Measurements from ENCODE around the gene CMTM7. TPM values are rescaled to one million over a fixed set of nuclear protein-coding genes. Genes with fewer than 3 reads are reported as not detected.
A peak's percentile ranks its signal among the peaks of the same experiment; 100 is the strongest.

Gene CMTM7
- total RNA-seq, 1 donor from 2014 or later, result 37.4 TPM

DNA sequence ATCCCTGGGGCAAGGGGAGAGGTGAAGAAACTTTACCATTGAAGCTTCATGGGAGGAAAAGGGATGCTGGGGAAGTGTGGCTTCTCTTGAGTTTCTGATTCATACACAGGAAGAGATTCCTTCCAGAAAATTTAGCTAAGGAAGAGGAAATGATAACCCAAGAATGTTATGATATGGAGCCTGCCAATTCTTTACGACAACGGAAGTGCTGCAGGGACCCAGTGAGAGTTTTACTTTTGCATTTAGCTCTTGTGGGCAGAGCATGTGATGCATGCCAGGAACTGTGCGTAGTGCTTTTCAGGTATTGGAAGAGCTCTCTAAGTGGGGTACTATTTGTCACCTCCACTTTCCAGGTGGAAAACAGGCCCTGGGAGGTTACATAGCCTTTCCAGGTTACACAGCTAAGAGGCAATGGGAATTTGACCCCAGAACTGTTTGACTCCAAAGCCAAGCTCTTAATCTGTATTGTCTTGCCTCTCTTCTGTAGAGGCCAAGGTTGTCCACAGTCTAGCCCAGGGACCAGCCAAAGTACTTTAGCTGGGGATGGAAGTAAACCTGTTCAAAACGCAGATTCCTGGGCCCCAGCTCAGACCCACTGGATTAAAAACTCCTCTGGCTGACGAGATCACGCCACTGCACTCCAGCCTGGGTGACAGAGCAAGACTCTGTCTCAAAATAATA lies 23.0 kb downstream of the CMTM7 start:
- Mint-ChIP-seq H3K4me1 (peaks cover 54% of the 10 kb centered on the region), H3K9me3 (peaks cover 5% of the 10 kb centered on the region), H3K4me3 (no peak overlapping the region), H3K27ac (ENCODE audit: unreplicated experiment) (no peak overlapping the region), H3K36me3 (ENCODE audit: low read depth) (peaks cover 8% of the 10 kb centered on the region), H3K27me3 (ENCODE audit: low read depth) (no peaks in the 10 kb centered on the region)
- TF ChIP-seq, protein P1, sequence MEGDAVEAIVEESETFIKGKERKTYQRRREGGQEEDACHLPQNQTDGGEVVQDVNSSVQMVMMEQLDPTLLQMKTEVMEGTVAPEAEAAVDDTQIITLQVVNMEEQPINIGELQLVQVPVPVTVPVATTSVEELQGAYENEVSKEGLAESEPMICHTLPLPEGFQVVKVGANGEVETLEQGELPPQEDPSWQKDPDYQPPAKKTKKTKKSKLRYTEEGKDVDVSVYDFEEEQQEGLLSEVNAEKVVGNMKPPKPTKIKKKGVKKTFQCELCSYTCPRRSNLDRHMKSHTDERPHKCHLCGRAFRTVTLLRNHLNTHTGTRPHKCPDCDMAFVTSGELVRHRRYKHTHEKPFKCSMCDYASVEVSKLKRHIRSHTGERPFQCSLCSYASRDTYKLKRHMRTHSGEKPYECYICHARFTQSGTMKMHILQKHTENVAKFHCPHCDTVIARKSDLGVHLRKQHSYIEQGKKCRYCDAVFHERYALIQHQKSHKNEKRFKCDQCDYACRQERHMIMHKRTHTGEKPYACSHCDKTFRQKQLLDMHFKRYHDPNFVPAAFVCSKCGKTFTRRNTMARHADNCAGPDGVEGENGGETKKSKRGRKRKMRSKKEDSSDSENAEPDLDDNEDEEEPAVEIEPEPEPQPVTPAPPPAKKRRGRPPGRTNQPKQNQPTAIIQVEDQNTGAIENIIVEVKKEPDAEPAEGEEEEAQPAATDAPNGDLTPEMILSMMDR (conservative IDR thresholded peaks at IDR 0.05), result no peak
- DNase-seq (ENCODE audit: low read depth, low spot score), result no peak

DNA sequence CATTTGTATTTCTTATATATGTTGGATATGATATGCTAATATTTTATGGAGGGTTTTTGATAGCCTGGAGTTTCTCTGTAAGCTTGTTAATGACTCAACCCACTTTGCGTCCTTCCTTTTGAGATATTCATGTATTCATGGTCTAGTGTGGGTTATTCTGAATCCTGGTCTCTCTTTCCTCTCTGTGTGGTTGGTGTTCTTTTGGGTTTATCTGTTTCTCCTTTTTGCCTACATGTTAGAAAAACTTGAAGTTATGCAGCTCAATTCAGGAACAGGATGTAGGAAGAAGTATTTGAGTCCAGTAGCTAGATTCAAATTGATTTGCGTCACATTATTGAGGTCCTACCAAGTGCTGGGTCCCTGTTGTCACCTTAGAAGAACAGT lies 28.1 kb downstream of the CMTM7 start:
- Mint-ChIP-seq H3K27me3 (ENCODE audit: low read depth) (no peaks in the 10 kb centered on the region), H3K27ac (ENCODE audit: unreplicated experiment) (peak overlapping the region; percentile 79), H3K36me3 (ENCODE audit: low read depth) (peaks cover 12% of the 10 kb centered on the region), H3K9me3 (peaks cover 8% of the 10 kb centered on the region), H3K4me1 (peaks cover 61% of the 10 kb centered on the region), H3K4me3 (peak overlapping the region; percentile 25)
- TF ChIP-seq, protein P1 (conservative IDR thresholded peaks at IDR 0.05), result no peak
- DNase-seq (ENCODE audit: low read depth, low spot score), result no peak

DNA sequence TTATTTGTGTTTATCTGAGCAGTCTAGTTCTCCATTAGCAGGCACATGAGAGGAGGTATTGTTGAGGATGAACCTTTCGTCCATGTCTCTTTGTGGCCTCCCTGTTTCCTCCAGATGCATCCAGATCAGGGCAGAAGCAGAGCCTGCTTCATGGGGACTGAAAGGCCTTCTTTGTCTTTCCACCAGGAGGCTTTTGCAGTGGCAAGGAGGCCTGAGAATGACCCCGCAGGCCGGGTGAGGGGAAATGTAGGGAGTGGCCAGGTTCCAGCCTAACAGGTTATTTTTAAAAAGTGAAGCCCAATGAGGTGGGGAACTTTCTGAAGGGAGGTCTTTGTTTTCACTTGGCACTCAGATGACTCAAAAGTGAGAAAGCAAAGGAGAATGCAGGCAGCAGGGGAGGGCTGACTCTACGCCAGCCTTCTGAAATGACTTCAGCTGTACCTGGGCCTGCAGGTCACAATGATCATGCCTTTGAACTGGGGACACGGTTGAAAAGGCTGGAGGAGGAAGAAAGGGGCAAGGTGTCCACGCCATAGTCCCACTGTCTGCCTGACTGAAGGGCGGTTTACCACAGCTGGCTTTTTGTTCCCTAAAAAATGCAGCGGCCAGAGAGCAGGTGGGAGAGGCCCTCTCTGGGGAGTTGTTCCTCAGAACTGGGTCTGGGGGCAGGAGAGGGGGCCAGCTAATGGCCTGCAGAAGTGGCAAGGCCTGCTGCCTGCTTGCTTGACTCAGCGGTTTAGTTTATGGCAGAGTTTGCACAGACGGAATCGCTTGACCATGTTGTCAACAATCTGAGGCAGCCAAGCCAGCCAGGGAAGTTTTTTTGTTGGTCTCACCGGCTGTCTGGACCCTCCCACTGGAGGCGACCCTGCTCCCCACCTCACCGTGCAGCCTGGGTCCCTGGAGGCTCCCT lies 28.7 kb downstream of the CMTM7 start:
- Mint-ChIP-seq H3K9me3 (peaks cover 8% of the 10 kb centered on the region), H3K27me3 (ENCODE audit: low read depth) (no peaks in the 10 kb centered on the region), H3K36me3 (ENCODE audit: low read depth) (peaks cover 12% of the 10 kb centered on the region), H3K27ac (ENCODE audit: unreplicated experiment) (peak overlapping the region; percentile 79), H3K4me3 (peak overlapping the region; percentile 25), H3K4me1 (peaks cover 61% of the 10 kb centered on the region)
- peak; percentile 24 for DNase-seq (ENCODE audit: low read depth, low spot score)
- TF ChIP-seq, protein P1 (conservative IDR thresholded peaks at IDR 0.05), result peak; percentile 43

DNA sequence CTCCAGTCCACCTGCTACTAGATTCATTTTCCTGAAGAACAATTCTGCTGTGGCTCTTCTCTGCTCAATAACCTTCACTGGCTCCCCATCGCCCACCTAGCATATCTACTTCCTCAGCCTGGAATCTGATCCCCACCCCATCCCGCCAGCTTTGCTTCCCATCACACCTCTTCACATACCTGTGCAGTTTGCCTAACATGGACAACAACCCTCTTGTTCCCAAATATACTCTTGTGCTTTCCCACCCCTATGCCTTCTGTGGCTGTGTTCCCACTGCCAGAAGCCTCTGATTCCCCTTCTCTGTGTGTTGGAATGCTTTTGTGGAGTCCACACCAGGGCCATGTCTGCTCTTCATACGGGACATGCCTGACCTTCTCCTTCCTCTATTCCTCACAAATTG lies 29.5 kb downstream of the CMTM7 start:
- Mint-ChIP-seq H3K27ac (ENCODE audit: unreplicated experiment) (peak overlapping the region; percentile 51), H3K4me1 (peaks cover 53% of the 10 kb centered on the region), H3K9me3 (peaks cover 8% of the 10 kb centered on the region), H3K27me3 (ENCODE audit: low read depth) (no peaks in the 10 kb centered on the region), H3K36me3 (ENCODE audit: low read depth) (peaks cover 12% of the 10 kb centered on the region), H3K4me3 (no peak overlapping the region)
- TF ChIP-seq, protein P1 (conservative IDR thresholded peaks at IDR 0.05), result no peak
- DNase-seq (ENCODE audit: low read depth, low spot score), result no peak

DNA sequence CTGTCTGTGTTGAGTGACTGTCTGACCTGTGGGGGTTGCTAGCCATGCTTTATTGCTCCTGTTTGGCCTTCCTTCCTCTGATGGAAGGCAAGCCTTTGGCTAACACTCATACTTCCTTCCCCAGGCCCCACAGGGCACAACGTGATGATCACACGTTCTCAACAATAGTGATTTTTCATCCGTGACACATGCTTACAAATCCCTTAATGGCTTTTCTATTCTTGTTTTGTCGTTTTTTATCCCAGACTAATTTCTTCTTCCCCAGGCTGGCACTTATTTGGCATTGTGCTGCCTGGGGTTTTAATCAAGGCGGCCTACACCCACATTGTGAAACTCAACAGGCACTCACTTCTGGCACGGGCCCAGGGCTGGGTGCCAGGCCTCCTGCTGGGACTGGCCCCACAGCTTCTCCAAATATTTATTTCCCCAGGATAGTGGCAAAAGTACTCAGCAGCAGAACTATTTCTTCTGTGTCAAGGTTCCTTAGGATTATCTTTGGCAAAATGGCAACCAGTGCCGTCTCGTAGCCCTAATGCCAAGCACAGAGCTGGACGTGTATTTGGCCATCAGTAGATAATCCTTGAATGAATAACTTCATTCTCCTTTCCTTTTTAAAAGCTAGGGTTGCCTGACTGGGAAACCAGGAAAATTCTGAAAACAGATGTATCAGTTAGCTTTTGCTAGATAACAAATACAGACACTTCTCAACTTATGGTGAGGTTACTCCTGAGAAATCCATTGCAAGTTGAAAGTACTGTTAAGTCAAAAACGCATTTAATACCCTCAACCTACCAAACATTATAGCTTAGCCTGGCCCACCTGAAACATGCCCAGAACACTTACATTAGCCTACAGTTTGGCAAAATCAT lies 30.6 kb downstream of the CMTM7 start:
- Mint-ChIP-seq H3K36me3 (ENCODE audit: low read depth) (peaks cover 12% of the 10 kb centered on the region), H3K9me3 (peaks cover 8% of the 10 kb centered on the region), H3K4me3 (no peak overlapping the region), H3K4me1 (peaks cover 45% of the 10 kb centered on the region), H3K27ac (ENCODE audit: unreplicated experiment) (peak overlapping the region; percentile 24), H3K27me3 (ENCODE audit: low read depth) (no peaks in the 10 kb centered on the region)
- DNase-seq (ENCODE audit: low read depth, low spot score), result no peak
- TF ChIP-seq, protein P1 (conservative IDR thresholded peaks at IDR 0.05), result no peak
